Activated T-helper 17 cell treated with anti-CD3 and anti-CD28 coated beads, Interleukin-2, amount 50 U/mL, for 72 hours (primary cell): ENCODE measurements around the gene SV2C. TPM values are rescaled to one million over a fixed set of nuclear protein-coding genes. Genes with fewer than 3 reads are reported as not detected.
"Not testable (repeated sequence)": the region's sequence is repeated elsewhere in the genome, so short reads cannot be mapped to it uniquely, and the experiment has no call there.

Experiments
- ATAC-seq: fragments of 150-1000 bp; cut with Tn5 transposase; replicated peaks from 2 replicates; pipeline ENCODE4 v1.10.0; 2021; ENCODE audit warnings: mild to moderate bottlenecking, moderate library complexity
- H3K27ac Mint-ChIP-seq: one replicate; pipeline ENCODE4 v1.8.0; 2022; ENCODE audit warnings: mixed read lengths
- H3K27me3 Mint-ChIP-seq: one replicate; pipeline ENCODE4 v1.8.0; 2022; ENCODE audit warnings: mixed read lengths
- H3K36me3 Mint-ChIP-seq: one replicate; pipeline ENCODE4 v1.8.0; 2022; ENCODE audit warnings: low read depth, mild to moderate bottlenecking, mixed read lengths
- H3K4me1 Mint-ChIP-seq: one replicate; pipeline ENCODE4 v1.8.0; 2022; ENCODE audit warnings: mixed read lengths
- H3K4me3 Mint-ChIP-seq: one replicate; pipeline ENCODE4 v1.8.0; 2022; ENCODE audit warnings: mild to moderate bottlenecking, mixed read lengths
- H3K9me3 Mint-ChIP-seq: one replicate; pipeline ENCODE4 v1.8.0; 2022; ENCODE audit warnings: mixed read lengths
- total RNA-seq, 2 donors: library from RNA; stranded (reverse); gene quantifications; one replicate each; pipeline ENCODE4 v1.2.3, GENCODE V29; 2022

The SV2C gene
- under 1 TPM; 0.13 to 0.45 TPM for total RNA-seq

DNA sequence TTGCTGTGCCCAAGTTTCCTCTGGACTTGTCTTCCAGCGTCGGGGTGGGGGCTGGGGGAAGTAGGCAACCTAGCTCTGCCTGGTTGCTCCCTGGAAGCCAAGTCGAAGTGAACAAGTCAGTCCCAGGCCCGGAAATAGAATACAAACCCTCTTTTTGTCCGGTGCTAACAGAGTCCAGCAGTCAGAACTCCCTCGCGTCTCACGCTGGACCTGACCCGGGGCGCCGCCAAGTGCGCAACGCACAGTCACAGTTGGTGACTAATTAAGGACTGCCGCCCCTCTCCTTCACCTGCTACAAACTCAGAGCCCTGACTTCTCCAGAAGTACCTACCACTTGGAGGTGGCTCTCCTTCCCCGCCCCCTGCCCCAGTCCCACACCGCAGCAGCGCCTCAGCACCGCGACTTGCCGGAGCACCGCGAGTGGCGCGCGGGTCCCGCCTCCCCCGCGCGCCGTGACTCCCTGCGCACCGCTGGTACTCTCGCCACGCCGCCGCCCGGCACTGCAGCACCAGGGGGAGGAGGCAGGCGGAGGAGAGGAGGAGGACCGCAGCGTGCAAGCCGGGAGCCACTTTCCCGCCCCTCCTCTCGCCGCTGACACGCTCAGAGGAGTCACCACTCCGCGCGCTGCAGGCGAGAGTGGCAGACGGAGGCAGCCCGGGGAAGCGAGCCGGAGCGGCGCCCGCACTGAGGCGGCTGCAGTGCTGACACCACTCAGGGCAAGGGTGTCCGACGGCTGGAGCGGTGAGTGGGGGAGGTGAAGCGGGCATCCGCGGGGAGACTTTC, at the start of gene SV2C:
Gene SV2C (plus strand): TSS at position 612 of the 783 bp plus-strand sequence. CDS start 48,368 bp downstream, outside the sequence.
- H3K27ac Mint-ChIP-seq = peak within 1 kb of the TSS; percentile 17
- H3K4me3 Mint-ChIP-seq = peak within 1 kb of the TSS; percentile 81
- no peaks in the 10 kb centered on the region for H3K36me3 Mint-ChIP-seq
- H3K27me3 Mint-ChIP-seq = peaks cover 63% of the 10 kb centered on the region
- H3K4me1 Mint-ChIP-seq = peaks cover 5% of the 10 kb centered on the region
- ATAC-seq = peak; percentile 83
- H3K9me3 Mint-ChIP-seq = no peaks in the 10 kb centered on the region

DNA sequence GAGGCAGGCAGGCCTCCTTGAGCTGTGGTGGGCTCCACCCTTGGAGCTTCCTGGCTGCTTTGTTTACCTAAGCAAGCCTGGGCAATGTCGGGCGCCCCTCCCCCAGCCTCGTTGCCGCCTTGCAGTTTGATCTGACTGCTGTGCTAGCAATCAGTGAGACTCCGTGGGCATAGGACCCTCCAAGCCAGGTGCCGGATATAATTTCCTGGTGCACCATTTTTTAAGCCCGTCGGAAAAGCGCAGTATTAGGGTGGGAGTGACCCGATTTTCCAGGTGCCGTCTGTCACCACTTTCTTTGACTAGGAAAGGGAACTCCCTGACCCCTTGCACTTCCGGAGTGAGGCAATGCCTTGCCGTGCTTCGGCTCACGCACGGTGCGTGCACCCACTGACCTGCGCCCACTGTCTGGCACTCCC, 45.4 kb upstream of the SV2C start:
- Mint-ChIP-seq H3K4me3 (peak overlapping the region; percentile 84), H3K4me1 (peaks cover 15% of the 10 kb centered on the region), H3K27ac (peak overlapping the region; percentile 94)
- H3K9me3 Mint-ChIP-seq, H3K27me3 Mint-ChIP-seq, H3K36me3 Mint-ChIP-seq: not testable (repeated sequence)
- ATAC-seq = peak; percentile 10

DNA sequence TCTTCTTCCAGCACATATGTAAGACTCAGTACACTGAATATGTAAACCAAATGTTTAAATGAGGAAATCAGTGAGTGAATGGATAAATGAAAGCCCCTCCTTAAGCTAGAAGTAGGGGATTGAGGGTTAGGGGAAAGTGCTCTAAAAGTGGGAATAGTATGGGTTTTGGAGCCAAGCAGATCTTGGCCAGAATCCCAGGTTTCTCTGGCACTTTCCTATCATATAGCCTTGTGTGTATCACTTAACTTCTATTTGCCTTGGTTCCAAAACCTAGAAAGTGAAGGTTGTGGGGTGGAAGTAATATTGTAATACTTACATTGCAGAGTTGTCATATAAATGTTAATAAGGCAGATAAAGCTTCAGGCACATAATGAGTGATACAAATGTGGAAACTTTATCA, 45.0 kb upstream of the SV2C start:
- Mint-ChIP-seq H3K4me1 (peaks cover 15% of the 10 kb centered on the region), H3K36me3 (peaks cover 7% of the 10 kb centered on the region), H3K27ac (peak overlapping the region; percentile 94), H3K4me3 (peak overlapping the region; percentile 84), H3K9me3 (peaks cover 3% of the 10 kb centered on the region), H3K27me3 (no peaks in the 10 kb centered on the region)
- peak; percentile 6 for ATAC-seq

GRCh38 chr5:76040806-76041205, 42.4 kb upstream of the SV2C start:
- Mint-ChIP-seq H3K4me1 (peaks cover 15% of the 10 kb centered on the region), H3K9me3 (peaks cover 3% of the 10 kb centered on the region), H3K27ac (peak overlapping the region; percentile 54), H3K4me3 (peak overlapping the region; percentile 29), H3K36me3 (peaks cover 7% of the 10 kb centered on the region), H3K27me3 (no peaks in the 10 kb centered on the region)
- peak; percentile 86 for ATAC-seq

DNA sequence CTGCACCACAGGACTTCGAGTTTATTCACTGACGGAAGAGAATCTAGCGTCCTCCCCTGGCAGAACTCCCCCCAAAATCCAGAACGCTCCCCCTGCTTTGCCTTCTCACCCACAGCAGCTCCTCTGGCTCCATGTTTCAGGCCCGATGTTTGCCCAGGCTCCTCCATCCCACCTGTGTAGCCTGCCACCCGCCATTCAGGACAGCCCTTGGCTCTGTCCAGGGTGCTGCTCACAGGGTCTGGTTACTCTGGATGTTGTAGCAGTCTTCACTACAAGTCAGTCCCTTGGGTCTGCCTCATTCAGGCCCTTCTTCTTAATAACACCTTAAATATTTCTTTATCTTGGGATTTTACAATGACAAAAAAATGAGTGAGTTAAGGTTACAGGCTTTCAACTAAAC, 41.3 kb upstream of the SV2C start:
- Mint-ChIP-seq H3K36me3 (peaks cover 7% of the 10 kb centered on the region), H3K27ac (no peak overlapping the region), H3K4me1 (peaks cover 15% of the 10 kb centered on the region), H3K4me3 (no peak overlapping the region), H3K27me3 (no peaks in the 10 kb centered on the region), H3K9me3 (peaks cover 3% of the 10 kb centered on the region)
- ATAC-seq = no peak

DNA sequence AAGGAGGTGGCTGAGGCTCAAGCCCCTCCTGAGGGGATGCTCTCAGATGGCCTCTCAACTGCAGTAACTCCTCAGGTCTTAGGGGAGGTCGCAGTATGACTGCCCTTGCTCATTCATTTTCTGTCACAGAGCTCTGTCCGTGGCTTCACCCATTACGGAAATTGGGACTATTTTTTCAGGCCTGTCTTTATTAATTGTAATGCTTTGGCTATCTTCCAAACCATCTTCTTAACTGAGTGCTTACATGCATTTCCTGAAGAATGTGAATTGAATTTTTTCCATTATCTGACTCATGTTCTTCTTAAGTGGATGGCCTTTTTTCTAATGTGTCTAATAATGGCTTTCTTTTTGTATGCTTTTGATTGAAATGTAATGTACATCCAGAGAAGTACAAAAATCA, 36.4 kb upstream of the SV2C start:
- no peak overlapping the region for H3K27ac Mint-ChIP-seq
- no peaks in the 10 kb centered on the region for H3K36me3 Mint-ChIP-seq
- H3K4me3 Mint-ChIP-seq = no peak overlapping the region
- peaks cover 6% of the 10 kb centered on the region for H3K27me3 Mint-ChIP-seq
- H3K9me3 Mint-ChIP-seq = no peaks in the 10 kb centered on the region
- H3K4me1 Mint-ChIP-seq = no peaks in the 10 kb centered on the region
- ATAC-seq = no peak

- Mint-ChIP-seq H3K9me3 (no peaks in the 10 kb centered on the region), H3K4me3 (no peak overlapping the region), H3K36me3 (no peaks in the 10 kb centered on the region), H3K4me1 (no peaks in the 10 kb centered on the region), H3K27me3 (peaks cover 6% of the 10 kb centered on the region), H3K27ac (no peak overlapping the region)
- no peak for ATAC-seq
These were observed 33.0 kb upstream of the SV2C start for GRCh38 chr5:76050134-76050533.

DNA sequence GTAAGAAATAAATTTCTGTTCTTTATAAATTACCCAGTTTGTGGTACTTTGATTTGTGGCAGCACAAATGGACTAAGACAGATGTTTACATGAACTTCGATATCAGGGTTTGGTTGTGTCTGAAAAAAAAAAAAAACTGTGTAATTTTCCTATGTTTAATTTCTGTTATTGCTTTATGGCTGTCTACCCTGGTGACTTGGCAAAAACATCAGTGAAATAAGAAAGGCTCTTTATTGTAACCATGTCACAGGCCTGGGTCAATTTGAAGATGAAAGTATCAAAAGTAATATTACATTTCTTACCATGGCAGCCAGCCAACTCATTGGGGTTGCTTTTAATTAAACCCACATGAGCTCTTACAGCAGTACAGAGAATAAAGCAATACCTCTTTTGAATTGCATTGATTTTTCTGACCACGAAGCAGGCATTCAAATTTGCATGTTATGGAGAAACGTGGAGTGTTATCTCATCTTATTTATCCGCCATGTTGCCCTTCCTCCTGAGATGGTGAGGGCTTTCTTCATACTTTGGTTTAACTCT, 20.6 kb upstream of the SV2C start:
- no peaks in the 10 kb centered on the region for H3K36me3 Mint-ChIP-seq

GRCh38 chr5:76065258-76065657, 17.9 kb upstream of the SV2C start:
- H3K9me3 Mint-ChIP-seq = no peaks in the 10 kb centered on the region
- no peaks in the 10 kb centered on the region for H3K36me3 Mint-ChIP-seq
- no peak for ATAC-seq
- no peak overlapping the region for H3K27ac Mint-ChIP-seq
- H3K4me1 Mint-ChIP-seq = no peaks in the 10 kb centered on the region
- H3K27me3 Mint-ChIP-seq = peaks cover 12% of the 10 kb centered on the region
- H3K4me3 Mint-ChIP-seq = no peak overlapping the region

More for the DNA sequence above, 20.6 kb upstream of the SV2C start:
- Mint-ChIP-seq H3K27me3 (peaks cover 13% of the 10 kb centered on the region), H3K4me1 (no peaks in the 10 kb centered on the region), H3K9me3 (no peaks in the 10 kb centered on the region), H3K27ac (no peak overlapping the region), H3K4me3 (no peak overlapping the region)
- no peak for ATAC-seq

DNA sequence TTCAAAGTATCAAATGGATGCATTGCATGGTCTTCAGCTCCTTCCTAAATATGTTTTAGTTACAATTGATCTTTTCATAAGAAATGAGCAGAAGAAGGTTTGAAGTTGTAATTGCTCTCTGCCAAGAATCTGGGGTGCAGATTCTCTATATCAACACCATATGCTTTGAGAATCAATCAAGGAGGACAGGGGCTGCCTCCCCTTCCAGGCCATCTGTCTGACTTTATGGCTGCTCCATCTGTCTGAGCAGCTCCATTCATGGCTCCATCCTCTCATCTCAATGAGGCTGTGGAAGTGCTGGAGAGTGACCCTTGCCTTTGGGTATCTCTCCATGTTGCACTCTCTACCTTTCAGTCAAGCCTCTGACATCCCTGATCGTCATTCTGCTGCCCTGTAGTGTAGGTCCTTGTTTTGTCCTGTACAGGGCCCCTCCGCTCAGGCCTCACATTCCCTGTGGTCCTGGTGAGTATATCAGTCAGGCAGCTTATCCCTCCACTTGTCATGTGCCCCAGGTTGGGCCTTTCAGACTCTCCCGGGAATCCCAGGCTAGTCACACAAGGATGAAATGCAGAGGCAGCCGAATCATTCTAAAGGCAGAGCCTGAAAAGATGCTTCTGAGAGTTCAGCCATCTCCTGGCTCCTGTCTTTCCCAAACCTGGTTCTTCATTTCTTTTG, 14.0 kb upstream of the SV2C start:
- no peak for ATAC-seq
- H3K27me3 Mint-ChIP-seq = peaks cover 15% of the 10 kb centered on the region
- no peak overlapping the region for H3K27ac Mint-ChIP-seq
- no peaks in the 10 kb centered on the region for H3K9me3 Mint-ChIP-seq
- H3K36me3 Mint-ChIP-seq = no peaks in the 10 kb centered on the region
- no peak overlapping the region for H3K4me3 Mint-ChIP-seq
- H3K4me1 Mint-ChIP-seq = no peaks in the 10 kb centered on the region

DNA sequence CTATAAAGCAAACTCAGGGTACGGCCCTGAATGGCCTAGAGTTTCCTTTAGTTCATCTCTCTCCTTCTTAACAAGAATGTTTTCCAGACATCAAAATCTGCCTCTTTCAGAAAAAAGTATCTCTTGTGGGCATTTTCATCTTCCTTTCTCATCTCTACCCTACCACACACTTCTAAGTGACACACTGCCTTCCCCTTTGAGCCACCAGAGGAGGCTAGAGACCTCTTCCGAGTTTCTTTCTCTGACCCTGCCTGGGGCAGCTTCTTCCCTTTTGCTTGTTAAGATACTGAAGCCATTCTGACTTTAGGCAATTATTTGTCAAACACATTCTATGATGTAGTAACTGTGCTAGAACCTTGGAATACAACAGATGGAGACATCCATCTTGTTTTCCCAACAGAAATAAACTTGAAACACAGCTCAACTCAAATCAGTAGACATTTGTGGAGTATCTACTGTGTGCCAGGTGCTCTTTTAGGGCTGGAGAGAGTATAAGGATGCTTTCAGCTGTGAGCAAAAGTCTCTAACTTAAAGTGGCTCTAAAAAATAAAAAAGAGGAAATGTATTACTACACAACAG, 8.6 kb upstream of the SV2C start:
- no peak overlapping the region for H3K4me3 Mint-ChIP-seq
- peaks cover 44% of the 10 kb centered on the region for H3K27me3 Mint-ChIP-seq
- peak; percentile 68 for ATAC-seq
- H3K9me3 Mint-ChIP-seq = no peaks in the 10 kb centered on the region
- H3K4me1 Mint-ChIP-seq = no peaks in the 10 kb centered on the region
- no peaks in the 10 kb centered on the region for H3K36me3 Mint-ChIP-seq
- no peak overlapping the region for H3K27ac Mint-ChIP-seq

DNA sequence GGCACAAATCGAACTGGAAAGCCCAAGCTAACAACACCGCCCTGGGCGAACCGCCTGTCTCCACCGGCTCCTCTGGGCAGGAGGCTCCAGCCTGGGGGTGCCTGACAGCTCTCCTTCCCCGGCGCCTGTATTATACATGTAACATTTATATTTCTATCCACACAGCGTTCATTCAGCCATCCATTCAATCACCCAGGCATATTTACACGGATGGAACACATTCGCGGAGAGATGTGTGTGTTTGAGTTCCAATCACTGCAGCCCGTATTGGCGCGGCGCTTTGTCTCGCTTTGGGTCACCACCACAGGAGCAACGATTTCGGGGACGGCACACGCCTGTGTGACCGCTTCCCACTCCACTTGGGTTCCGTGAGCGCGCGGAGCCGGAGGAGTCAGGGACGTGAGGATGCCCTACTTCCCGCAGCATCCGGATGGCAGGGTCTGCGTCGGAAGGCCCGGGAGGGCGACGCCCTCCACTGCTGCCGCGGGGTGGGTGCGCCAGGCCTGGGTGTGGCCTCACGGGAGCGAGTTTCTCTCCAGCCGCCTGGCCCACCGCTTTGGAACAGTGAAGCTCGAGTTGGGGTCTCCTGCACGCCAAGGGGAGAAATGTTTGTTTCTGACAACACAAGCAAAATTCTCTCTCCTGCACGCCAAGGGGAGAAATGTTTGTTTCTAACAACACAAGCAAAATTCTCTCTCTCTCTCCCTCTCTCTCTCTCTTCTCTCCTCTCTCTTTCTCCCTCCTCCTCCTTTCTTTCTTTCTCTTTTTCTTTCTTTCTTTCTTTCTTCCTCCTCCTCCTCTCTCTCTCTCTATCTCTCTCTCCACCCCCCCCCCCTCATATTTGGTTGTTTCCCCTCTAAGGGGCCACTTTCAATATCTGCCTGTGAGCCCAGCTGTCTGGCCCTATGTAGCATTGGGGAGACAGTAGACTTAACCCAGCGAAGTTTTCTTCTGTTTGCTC, 1.1 kb upstream of the SV2C start:
- Mint-ChIP-seq H3K36me3 (no peaks in the 10 kb centered on the region), H3K27ac (no peak overlapping the region), H3K9me3 (no peaks in the 10 kb centered on the region), H3K4me3 (peak overlapping the region; percentile 81), H3K27me3 (peaks cover 62% of the 10 kb centered on the region), H3K4me1 (peaks cover 5% of the 10 kb centered on the region)
- ATAC-seq = no peak

DNA sequence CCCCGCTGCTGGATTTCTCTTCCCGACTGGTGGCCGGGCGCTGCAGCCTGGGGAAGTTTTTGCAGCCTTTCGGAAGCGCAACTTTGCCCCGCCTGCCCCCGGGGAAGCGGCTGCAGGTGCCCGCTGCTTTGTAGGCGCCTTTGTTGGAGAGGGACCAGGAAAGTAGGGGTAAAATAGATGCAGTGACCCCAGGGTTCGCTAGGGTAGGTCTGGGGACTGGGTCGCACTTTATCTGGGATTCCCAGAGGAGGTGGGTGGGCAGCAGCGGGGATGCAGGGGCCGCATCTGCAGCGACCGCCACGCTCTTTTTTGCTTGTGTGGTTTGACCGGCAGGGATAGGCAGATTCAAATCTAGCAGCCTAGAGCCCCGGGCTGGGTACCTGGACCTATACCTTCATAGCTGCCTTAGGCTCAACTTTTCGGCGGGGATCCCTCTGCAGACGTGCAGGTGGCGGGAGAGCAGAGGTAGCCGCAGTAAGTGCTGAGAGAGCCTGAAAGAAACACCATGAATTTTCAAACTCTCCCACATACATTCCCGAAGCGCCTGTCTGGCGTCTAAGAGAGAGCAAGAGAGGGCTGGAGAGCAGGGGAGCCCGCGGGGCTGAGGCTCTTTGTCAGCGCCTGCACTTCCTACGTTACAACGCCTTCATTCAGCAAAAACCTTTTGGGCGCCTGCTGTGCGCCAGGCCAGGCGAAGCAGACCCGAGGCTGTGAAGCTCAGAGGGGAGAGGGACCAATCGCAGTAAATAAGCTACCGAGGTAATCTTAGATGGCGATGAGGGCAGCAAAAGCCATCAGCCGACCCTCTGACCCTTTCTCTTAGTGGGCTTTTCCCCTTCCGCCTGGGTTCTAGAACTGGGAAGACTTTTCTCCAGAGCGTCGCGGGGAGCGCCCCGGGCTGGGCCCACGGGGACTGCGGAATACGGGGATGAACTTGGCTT, 642 bp downstream of the SV2C start:
- Mint-ChIP-seq H3K27ac (peak overlapping the region; percentile 17), H3K4me1 (peaks cover 5% of the 10 kb centered on the region), H3K9me3 (no peaks in the 10 kb centered on the region), H3K27me3 (peaks cover 57% of the 10 kb centered on the region), H3K4me3 (peak overlapping the region; percentile 81), H3K36me3 (no peaks in the 10 kb centered on the region)
- ATAC-seq = peak; percentile 44
